Testis (tissue), 3 donors: ENCODE data around the gene FRMD3. TPM values are rescaled to one million over a fixed set of nuclear protein-coding genes. Genes with fewer than 3 reads are reported as not detected.

Experiments
- DNase-seq: peaks from one replicate; pipeline ENCODE4 v3.0.0-alpha.2; 2019
- H3K27ac ChIP-seq, 2 donors: fragments of 200-600 bp; sonication (generic); one replicate each; pipeline ENCODE4 v1.5.1; 2019
- H3K27me3 ChIP-seq: fragments of 200-600 bp; sonication (generic); one replicate; pipeline ENCODE4 v1.5.1; 2019
- H3K36me3 ChIP-seq: fragments of 200-600 bp; sonication (generic); one replicate; pipeline ENCODE4 v1.5.1; 2017; ENCODE audit warnings: low read depth; ENCODE audit errors: missing control alignments
- H3K4me1 ChIP-seq: fragments of 200-600 bp; sonication (generic); one replicate; pipeline ENCODE4 v1.5.1; 2019
- H3K4me3 ChIP-seq, 2 donors: fragments of 200-600 bp; sonication (generic); one replicate each; pipeline ENCODE4 v1.5.1; 2017 to 2019
- H3K9me3 ChIP-seq: fragments of 200-600 bp; sonication (generic); one replicate; pipeline ENCODE4 v1.5.1; 2017
- CTCF ChIP-seq, 3 experiments: fragments of 450-650 bp in 2 of 3; fragments of 200-600 bp in 1 of 3; sonication (generic) in 1 of 3; IDR thresholded peaks; one replicate each; pipeline ENCODE4 v1.5.1; 2016 to 2019; ENCODE audit warnings: antibody characterized with exemption in 3 of 3, mild to moderate bottlenecking in 2 of 3, moderate library complexity in 1 of 3
- POLR2A ChIP-seq: fragments of 450-650 bp; IDR thresholded peaks from one replicate; pipeline ENCODE4 v1.6.1; 2017; ENCODE audit warnings: antibody characterized with exemption, mild to moderate bottlenecking, moderate library complexity
- WGBS, 2 donors: methylation state at CpG; one replicate each; pipeline ENCODE4 v1.1.5; 2018; 5-methylcytosine and 5-hydroxymethylcytosine counted together
- intact Hi-C: fragments of 100-400 bp; cut with DNase I; formaldehyde crosslinking; loops from one replicate; pipeline ENCODE4 v1.15.1; 2023; ENCODE audit warnings: low total_unique reads
- polyA plus RNA-seq: library from polyadenylated mRNA; stranded (reverse); fragments of 350-450 nt; fragmentation: Illumina TruSeq; extraction: RNeasy Lipid Tissue Mini Kit (QIAGEN cat#74804); gene quantifications from one replicate; pipeline ENCODE4 v1.2.3, GENCODE V29; 2014; ENCODE audit warnings: low read depth, low replicate concordance; ENCODE audit not compliant: insufficient read depth
- total RNA-seq, 2 donors: library from RNA; depleted of rRNA; stranded (reverse); fragments of >200 nt; gene quantifications; one replicate each; pipeline ENCODE4 v1.2.3, GENCODE V29; 2016

The FRMD3 gene
- total and polyA plus RNA-seq, 3 donors from 2014 or later, result 5.5 to 16.2 (median 12.5) TPM

GRCh38 chr9:83384214-83384613 is 154.0 kb downstream of the FRMD3 start:
- no peaks in the 10 kb centered on the region for H3K36me3 ChIP-seq
- no peaks in the 10 kb centered on the region for H3K4me1 ChIP-seq
- no peak overlapping the region for H3K4me3 ChIP-seq
- 67 to 79% methylated on average over 3 of the region's 3 CpGs for WGBS, 2 donors
- TF ChIP-seq CTCF (IDR thresholded peaks at IDR 0.05) (no peak), POLR2A (no peak)
- no peaks in the 10 kb centered on the region for H3K27me3 ChIP-seq
- intact Hi-C loops, result no loop called here
- no peak for DNase-seq
- no peaks in the 10 kb centered on the region for H3K9me3 ChIP-seq
- no peak overlapping the region for H3K27ac ChIP-seq

- DNase-seq, result no peak
Observed at GRCh38 chr9:83383034-83383433, 155.2 kb downstream of the FRMD3 start.

GRCh38 chr9:83382421-83382820 is 155.8 kb downstream of the FRMD3 start:
- H3K36me3 ChIP-seq, result no peaks in the 10 kb centered on the region
- no peak for DNase-seq

More at GRCh38 chr9:83383034-83383433, 155.2 kb downstream of the FRMD3 start:
- Histone ChIP-seq H3K4me3 (no peak overlapping the region), H3K36me3 (no peaks in the 10 kb centered on the region), H3K9me3 (no peaks in the 10 kb centered on the region), H3K4me1 (no peaks in the 10 kb centered on the region), H3K27me3 (no peaks in the 10 kb centered on the region), H3K27ac (no peak overlapping the region)
- 97 to 98% methylated on average over 2 of the region's 2 CpGs for WGBS, 2 donors
- TF ChIP-seq CTCF (IDR thresholded peaks at IDR 0.05) (no peak), POLR2A (no peak)
- intact Hi-C loops, result no loop called here

GRCh38 chr9:83379045-83379444 is 159.2 kb downstream of the FRMD3 start:
- H3K27me3 ChIP-seq, result no peaks in the 10 kb centered on the region
- H3K4me3 ChIP-seq, result no peak overlapping the region
- no peaks in the 10 kb centered on the region for H3K36me3 ChIP-seq
- TF ChIP-seq CTCF (IDR thresholded peaks at IDR 0.05) (no peak), POLR2A (no peak)
- no peaks in the 10 kb centered on the region for H3K4me1 ChIP-seq
- intact Hi-C loops, result no loop called here
- DNase-seq, result no peak
- H3K9me3 ChIP-seq, result no peaks in the 10 kb centered on the region
- H3K27ac ChIP-seq, result no peak overlapping the region

More at GRCh38 chr9:83382421-83382820, 155.8 kb downstream of the FRMD3 start:
- no peak overlapping the region for H3K4me3 ChIP-seq
- intact Hi-C loops, result no loop called here
- H3K9me3 ChIP-seq, result no peaks in the 10 kb centered on the region
- H3K27me3 ChIP-seq, result no peaks in the 10 kb centered on the region
- TF ChIP-seq POLR2A, result no peak
- TF ChIP-seq CTCF (IDR thresholded peaks at IDR 0.05), result no peak
- no peaks in the 10 kb centered on the region for H3K4me1 ChIP-seq
- H3K27ac ChIP-seq, result no peak overlapping the region

GRCh38 chr9:83372957-83373356 is 165.2 kb downstream of the FRMD3 start:
- no peaks in the 10 kb centered on the region for H3K4me1 ChIP-seq
- no peaks in the 10 kb centered on the region for H3K27me3 ChIP-seq
- H3K4me3 ChIP-seq, result no peak overlapping the region
- no peak for TF ChIP-seq POLR2A
- no peak for TF ChIP-seq CTCF (IDR thresholded peaks at IDR 0.05)
- no peak overlapping the region for H3K27ac ChIP-seq
- DNase-seq, result no peak
- 61 to 67% methylated on average over 5 of the region's 5 CpGs for WGBS, 2 donors
- no peaks in the 10 kb centered on the region for H3K9me3 ChIP-seq
- intact Hi-C loops, result no loop called here
- H3K36me3 ChIP-seq, result no peaks in the 10 kb centered on the region
